ENCODE data around the gene PLXNA4. TPM values are rescaled to one million over a fixed set of nuclear protein-coding genes. Genes with fewer than 3 reads are reported as not detected.

The PLXNA4 gene
- total RNA-seq, 2 donors from 2014 or later: 24.0 to 42.7 TPM

GRCh38 chr7:132243463-132243862 is 332.8 kb downstream of the PLXNA4 start:
- Mint-ChIP-seq H3K27me3 (ENCODE audit: insufficient read depth) (peaks cover 2% of the 10 kb centered on the region), H3K4me1 (peaks cover 4% of the 10 kb centered on the region), H3K9me3 (peaks cover 21% of the 10 kb centered on the region), H3K4me3 (no peak overlapping the region), H3K36me3 (ENCODE audit: low read depth) (peaks cover 28% of the 10 kb centered on the region), H3K27ac (no peak overlapping the region)
- H3K27me3 ChIP-seq (ENCODE audit: control insufficient read depth, insufficient read depth, low read length, poor library complexity, severe bottlenecking): no peaks in the 10 kb centered on the region
- no peak overlapping the region for H3K9ac ChIP-seq (ENCODE audit: extremely low read depth, low read length, poor library complexity, severe bottlenecking)
- 87 to 88% methylated on average over 3 of the region's 3 CpGs for WGBS, 2 experiments (ENCODE audit: insufficient coverage in 1 of 2, insufficient read length in 1 of 2)
- H3K4me3 ChIP-seq (ENCODE audit: low read length): no peak overlapping the region
- no peaks in the 10 kb centered on the region for H3K36me3 ChIP-seq (ENCODE audit: control insufficient read depth, insufficient read depth, low read length)
- peaks cover 11% of the 10 kb centered on the region for H3K9me3 ChIP-seq (ENCODE audit: control insufficient read depth, low read length)
- no peaks in the 10 kb centered on the region for H3K4me1 ChIP-seq (ENCODE audit: control insufficient read depth, insufficient read depth, low read length)
- DNase-seq: no peak
- no peak for TF ChIP-seq CTCF (conservative IDR thresholded peaks at IDR 0.05)
- H3K27ac ChIP-seq (ENCODE audit: low read depth, low read length): no peak overlapping the region

- Histone ChIP-seq H3K27me3 (ENCODE audit: control insufficient read depth, insufficient read depth, low read length, poor library complexity, severe bottlenecking) (no peaks in the 10 kb centered on the region), H3K4me1 (ENCODE audit: control insufficient read depth, insufficient read depth, low read length) (no peaks in the 10 kb centered on the region), H3K9me3 (ENCODE audit: control insufficient read depth, low read length) (peaks cover 11% of the 10 kb centered on the region), H3K4me3 (ENCODE audit: low read length) (no peak overlapping the region), H3K36me3 (ENCODE audit: control insufficient read depth, insufficient read depth, low read length) (no peaks in the 10 kb centered on the region), H3K9ac (ENCODE audit: extremely low read depth, low read length, poor library complexity, severe bottlenecking) (no peak overlapping the region), H3K27ac (ENCODE audit: low read depth, low read length) (no peak overlapping the region)
- H3K27ac Mint-ChIP-seq: no peak overlapping the region
- H3K27me3 Mint-ChIP-seq (ENCODE audit: insufficient read depth): no peaks in the 10 kb centered on the region
- 96 to 100% methylated on average over 1 of the region's 1 CpG for WGBS, 2 experiments (ENCODE audit: insufficient coverage in 1 of 2, insufficient read length in 1 of 2)
- no peak for DNase-seq
- H3K4me3 Mint-ChIP-seq: no peak overlapping the region
- peaks cover 18% of the 10 kb centered on the region for H3K9me3 Mint-ChIP-seq
- TF ChIP-seq CTCF (conservative IDR thresholded peaks at IDR 0.05): no peak
- peaks cover 27% of the 10 kb centered on the region for H3K36me3 Mint-ChIP-seq (ENCODE audit: low read depth)
- peaks cover 4% of the 10 kb centered on the region for H3K4me1 Mint-ChIP-seq
These were observed 333.2 kb downstream of the PLXNA4 start for GRCh38 chr7:132243051-132243450.

GRCh38 chr7:132242192-132242812 is 334.0 kb downstream of the PLXNA4 start:
- Histone ChIP-seq H3K9me3 (ENCODE audit: control insufficient read depth, low read length) (peaks cover 11% of the 10 kb centered on the region), H3K36me3 (ENCODE audit: control insufficient read depth, insufficient read depth, low read length) (no peaks in the 10 kb centered on the region), H3K4me3 (ENCODE audit: low read length) (no peak overlapping the region), H3K4me1 (ENCODE audit: control insufficient read depth, insufficient read depth, low read length) (no peaks in the 10 kb centered on the region), H3K27me3 (ENCODE audit: control insufficient read depth, insufficient read depth, low read length, poor library complexity, severe bottlenecking) (no peaks in the 10 kb centered on the region), H3K27ac (ENCODE audit: low read depth, low read length) (no peak overlapping the region), H3K9ac (ENCODE audit: extremely low read depth, low read length, poor library complexity, severe bottlenecking) (no peak overlapping the region)
- 91 to 92% methylated on average over 5 of the region's 5 CpGs for WGBS, 2 experiments (ENCODE audit: insufficient coverage in 1 of 2, insufficient read length in 1 of 2)
- Mint-ChIP-seq H3K27me3 (ENCODE audit: insufficient read depth) (peaks cover 1% of the 10 kb centered on the region), H3K4me1 (peaks cover 4% of the 10 kb centered on the region), H3K9me3 (peaks cover 18% of the 10 kb centered on the region), H3K36me3 (ENCODE audit: low read depth) (peaks cover 25% of the 10 kb centered on the region), H3K27ac (no peak overlapping the region), H3K4me3 (no peak overlapping the region)
- DNase-seq: no peak
- TF ChIP-seq CTCF (conservative IDR thresholded peaks at IDR 0.05): no peak

Data from endodermal cell (in vitro differentiated cells).